Large intestine (tissue), 3 donors: ENCODE data around the gene ARID4A. TPM values are rescaled to one million over a fixed set of nuclear protein-coding genes. Genes with fewer than 3 reads are reported as not detected.
"Not testable (repeated sequence)": the region's sequence is repeated elsewhere in the genome, so short reads cannot be mapped to it uniquely, and the experiment has no call there.

Source experiments
- DNase-seq, 2 donors: peaks; one replicate each; pipeline versions ENCODE4 v3.0.0 to v3.0.0-alpha.2; 2013
- H3K27ac ChIP-seq: one replicate; pipeline ENCODE4 v1.5.1; 2013; ENCODE audit warnings: low read length
- H3K27me3 ChIP-seq: 2 replicates; pipeline ENCODE4 v1.6.1; 2013; ENCODE audit warnings: low read length; ENCODE audit not compliant: control insufficient read depth, insufficient read depth
- H3K36me3 ChIP-seq: 2 replicates; pipeline ENCODE4 v1.6.1; 2013; ENCODE audit warnings: low read length; ENCODE audit not compliant: control insufficient read depth, insufficient read depth
- H3K4me1 ChIP-seq: one replicate; pipeline ENCODE4 v1.6.1; 2013; ENCODE audit warnings: low read length; ENCODE audit not compliant: control insufficient read depth, insufficient read depth
- H3K4me3 ChIP-seq: one replicate; pipeline ENCODE4 v1.5.1; 2013; ENCODE audit warnings: low read length
- H3K9me3 ChIP-seq: one replicate; pipeline ENCODE4 v1.6.1; 2013; ENCODE audit warnings: mild to moderate bottlenecking, low read depth, low read length, moderate library complexity; ENCODE audit not compliant: control insufficient read depth
- WGBS: methylation state at CpG from one replicate; pipeline ENCODE4 v1.1.5; 2013; ENCODE audit warnings: low lambda C conversion rate; ENCODE audit not compliant: insufficient coverage; 5-methylcytosine and 5-hydroxymethylcytosine counted together
- polyA plus RNA-seq: library from polyadenylated mRNA; unstranded; fragments of 120-200 nt; gene quantifications from one replicate; pipeline ENCODE4 v1.2.1, GENCODE V29; 2013

Gene ARID4A
- polyA plus RNA-seq, 1 donor, result 19.4 TPM

DNA sequence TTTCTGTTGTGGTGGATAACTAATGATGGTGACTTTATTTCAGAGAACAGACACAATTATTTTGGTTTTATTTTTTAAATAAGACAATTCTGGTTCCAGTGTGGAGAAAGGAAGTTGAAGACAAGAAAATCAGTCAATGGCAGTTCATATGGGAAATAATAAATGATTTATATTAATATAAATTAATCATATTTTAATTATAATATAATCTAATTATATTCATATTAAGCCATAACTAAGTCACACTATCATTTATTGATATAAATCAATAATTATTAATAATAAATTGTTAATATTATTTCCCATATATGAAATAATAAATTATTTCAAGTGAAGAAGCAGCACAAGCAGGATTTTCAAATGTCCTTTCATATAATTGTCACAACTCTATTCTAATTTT is 100.1 kb downstream of the ARID4A start:
- Histone ChIP-seq H3K9me3 (no peaks in the 10 kb centered on the region), H3K4me3 (no peak overlapping the region), H3K27ac (no peak overlapping the region), H3K27me3 (no peaks in the 10 kb centered on the region), H3K4me1 (peaks cover 2% of the 10 kb centered on the region), H3K36me3 (no peaks in the 10 kb centered on the region)
- DNase-seq, result no peak

DNA sequence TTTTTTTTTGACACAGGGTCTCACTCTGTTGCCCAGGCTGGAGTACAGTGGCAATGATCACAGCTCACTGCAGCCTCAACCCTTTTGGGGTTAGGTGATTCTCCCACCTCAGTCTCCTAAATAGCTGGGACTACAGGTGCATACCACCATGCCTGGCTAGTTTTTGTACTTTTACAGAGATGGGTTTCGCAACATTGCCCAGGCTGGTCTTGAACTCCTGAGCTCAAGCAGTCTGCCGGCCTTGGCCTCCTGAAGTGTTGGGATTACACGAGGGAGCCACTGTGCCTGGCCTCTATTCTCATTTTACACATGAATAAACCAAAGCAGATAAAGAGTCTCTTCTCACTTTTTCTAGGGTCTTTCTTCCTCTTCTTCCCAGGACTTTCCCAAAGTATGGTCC is 100.5 kb downstream of the ARID4A start:
- H3K4me1 ChIP-seq, result peaks cover 2% of the 10 kb centered on the region
- no peak overlapping the region for H3K4me3 ChIP-seq
- H3K27ac ChIP-seq, result no peak overlapping the region
- DNase-seq, result no peak
- no CpG with 5 or more reads among the region's 3 CpGs for WGBS
- H3K9me3 ChIP-seq, result no peaks in the 10 kb centered on the region
- H3K27me3 ChIP-seq, result no peaks in the 10 kb centered on the region
- H3K36me3 ChIP-seq, result no peaks in the 10 kb centered on the region

DNA sequence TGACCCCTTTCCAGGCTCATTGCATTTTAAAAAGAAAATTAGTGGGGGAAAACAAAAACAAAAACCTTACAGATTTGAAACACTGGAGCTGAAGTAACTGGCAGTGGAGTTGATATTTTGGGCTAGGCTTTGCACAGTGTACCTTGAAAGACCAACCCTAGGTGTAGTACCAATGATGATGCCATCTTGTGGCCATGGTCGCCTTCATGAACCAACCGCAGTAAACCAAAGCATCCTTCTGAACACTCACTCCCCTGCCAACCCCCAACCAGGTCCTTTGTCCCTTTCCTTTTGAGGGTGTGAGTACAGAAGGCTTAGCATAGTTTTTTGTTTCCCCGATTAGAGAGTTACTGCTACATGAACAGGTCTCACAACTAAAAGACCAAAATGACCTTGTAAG is 103.2 kb downstream of the ARID4A start:
- Histone ChIP-seq H3K9me3 (no peaks in the 10 kb centered on the region), H3K36me3 (no peaks in the 10 kb centered on the region), H3K27me3 (no peaks in the 10 kb centered on the region), H3K27ac (no peak overlapping the region), H3K4me1 (no peaks in the 10 kb centered on the region), H3K4me3 (no peak overlapping the region)
- WGBS, result 100% methylated on average over 1 of the region's 3 CpGs
- DNase-seq, result no peak

GRCh38 chr14:58408681-58409215 is 110.4 kb downstream of the ARID4A start:
- 100% methylated on average over 2 of the region's 3 CpGs for WGBS

DNA sequence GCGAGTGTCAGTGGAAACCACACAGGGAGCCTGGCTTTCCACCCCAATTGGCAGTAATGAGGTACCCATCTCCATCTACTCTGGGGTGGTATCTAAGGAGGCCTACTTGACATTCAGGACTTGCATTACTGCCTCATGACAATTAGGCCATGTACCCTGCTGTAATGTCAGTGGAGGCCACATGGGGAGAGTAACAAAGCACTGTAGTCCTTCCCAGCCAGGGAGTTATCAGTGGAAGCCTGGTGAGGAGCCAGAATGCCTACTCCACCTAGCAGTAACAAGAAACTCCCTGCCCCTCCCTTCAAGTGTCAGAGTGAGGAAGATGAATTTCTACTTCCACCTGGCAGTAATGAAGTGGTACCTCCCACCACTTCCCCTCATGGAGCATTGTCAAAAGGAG is 116.5 kb downstream of the ARID4A start:
- peaks cover 39% of the 10 kb centered on the region for H3K36me3 ChIP-seq
- no peak overlapping the region for H3K27ac ChIP-seq
- no peaks in the 10 kb centered on the region for H3K4me1 ChIP-seq
- no peaks in the 10 kb centered on the region for H3K27me3 ChIP-seq
- WGBS, result no CpG with 5 or more reads among the region's 1 CpG
- H3K4me3 ChIP-seq, result no peak overlapping the region
- peaks cover 5% of the 10 kb centered on the region for H3K9me3 ChIP-seq
- no peak for DNase-seq

More at GRCh38 chr14:58408681-58409215, 110.4 kb downstream of the ARID4A start:
- no peaks in the 10 kb centered on the region for H3K9me3 ChIP-seq
- H3K27ac ChIP-seq, result no peak overlapping the region
- peaks cover 26% of the 10 kb centered on the region for H3K36me3 ChIP-seq
- no peaks in the 10 kb centered on the region for H3K27me3 ChIP-seq
- DNase-seq, result no peak
- no peaks in the 10 kb centered on the region for H3K4me1 ChIP-seq
- no peak overlapping the region for H3K4me3 ChIP-seq

DNA sequence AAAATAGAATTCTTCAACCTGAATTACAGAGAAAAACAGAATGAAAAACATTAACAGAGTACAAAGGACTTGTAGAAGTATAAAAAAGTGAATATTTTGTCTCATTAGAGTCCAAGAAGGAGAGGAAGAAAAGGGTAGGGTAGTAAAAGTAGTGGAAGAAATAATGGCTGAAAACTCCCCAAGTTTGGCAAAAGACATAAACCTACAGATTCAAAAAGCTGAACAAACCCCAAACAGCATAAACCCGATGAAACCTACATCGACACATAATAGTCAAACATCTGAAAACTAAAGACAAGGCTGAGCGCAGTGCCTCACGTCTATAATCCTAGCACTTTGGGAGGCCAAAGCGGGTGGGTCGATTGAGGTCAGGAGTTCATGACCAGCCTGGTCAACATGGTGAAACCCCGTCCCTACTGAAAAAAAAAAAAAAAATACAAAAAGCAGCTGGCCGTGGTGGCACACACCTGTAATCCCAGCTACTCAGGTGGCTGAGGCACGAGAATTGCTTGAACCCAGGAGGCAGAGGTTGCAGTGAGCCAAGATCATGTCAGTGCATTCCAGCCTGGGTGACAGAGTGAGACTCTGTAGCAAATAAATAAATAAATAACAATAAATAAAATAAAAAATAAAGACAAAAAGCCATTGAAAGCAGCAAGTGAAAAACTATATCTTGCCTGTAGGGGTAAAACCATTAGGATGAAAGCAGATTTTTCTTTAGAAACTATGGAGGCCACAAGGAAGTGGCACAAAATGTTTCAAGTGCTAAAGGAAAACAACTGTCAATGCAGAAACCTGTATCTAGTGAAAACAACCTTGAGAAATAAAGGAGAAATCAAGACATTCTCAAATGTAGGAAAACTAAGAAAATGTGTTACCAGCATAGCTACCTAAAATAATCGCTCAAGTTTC is 117.5 kb downstream of the ARID4A start:
- Histone ChIP-seq H3K27ac (no peak overlapping the region), H3K27me3 (no peaks in the 10 kb centered on the region), H3K9me3 (peaks cover 5% of the 10 kb centered on the region), H3K4me3 (no peak overlapping the region), H3K4me1 (no peaks in the 10 kb centered on the region), H3K36me3 (peaks cover 33% of the 10 kb centered on the region)
- 100% methylated on average over 3 of the region's 10 CpGs for WGBS
- DNase-seq, result no peak

- H3K9me3 ChIP-seq, H3K27ac ChIP-seq, H3K27me3 ChIP-seq, H3K4me3 ChIP-seq, H3K4me1 ChIP-seq, DNase-seq: not testable (repeated sequence)
- WGBS, result no CpG with 5 or more reads among the region's 1 CpG
- peaks cover 28% of the 10 kb centered on the region for H3K36me3 ChIP-seq
These were observed 118.6 kb downstream of the ARID4A start for GRCh38 chr14:58416934-58417333.

Other genes with a start within 250 kb of the ARID4A start
- 3.8 TPM for gene ARMH4, start 146.3 kb upstream of the ARID4A start, polyA plus RNA-seq
- 68.1 TPM for gene ACTR10, start 98.4 kb upstream of the ARID4A start, polyA plus RNA-seq
- 151 TPM for gene PSMA3, start 53.7 kb upstream of the ARID4A start, polyA plus RNA-seq
- 0.24 TPM for gene TOMM20L, start 97.4 kb downstream of the ARID4A start, polyA plus RNA-seq
- gene TIMM9, start 129.0 kb downstream of the ARID4A start, polyA plus RNA-seq, result 73.3 TPM
- 13.0 TPM for gene KIAA0586, start 129.2 kb downstream of the ARID4A start, polyA plus RNA-seq